ENCODE results near the gene OR52N4. TPM values are rescaled to one million over a fixed set of nuclear protein-coding genes. Genes with fewer than 3 reads are reported as not detected.
A peak's percentile ranks its signal among the peaks of the same experiment; 100 is the strongest.

Gene OR52N4
- total RNA-seq, 1 donor from 2014 or later: not detected

GRCh38 chr11:5767056-5767455 is 13.0 kb downstream of the OR52N4 start:
- no peak overlapping the region for H3K27ac Mint-ChIP-seq (ENCODE audit: unreplicated experiment)
- no peaks in the 10 kb centered on the region for H3K9me3 Mint-ChIP-seq (ENCODE audit: unreplicated experiment)
- no peak overlapping the region for H3K4me3 Mint-ChIP-seq (ENCODE audit: unreplicated experiment)
- TF ChIP-seq CTCF (IDR thresholded peaks at IDR 0.05; ENCODE audit: unreplicated experiment): no peak
- DNase-seq (ENCODE audit: low spot score): no peak
- H3K36me3 Mint-ChIP-seq (ENCODE audit: low read depth, unreplicated experiment): no peaks in the 10 kb centered on the region
- H3K27me3 Mint-ChIP-seq (ENCODE audit: unreplicated experiment): no peaks in the 10 kb centered on the region
- H3K4me1 Mint-ChIP-seq (ENCODE audit: unreplicated experiment): no peaks in the 10 kb centered on the region

DNA sequence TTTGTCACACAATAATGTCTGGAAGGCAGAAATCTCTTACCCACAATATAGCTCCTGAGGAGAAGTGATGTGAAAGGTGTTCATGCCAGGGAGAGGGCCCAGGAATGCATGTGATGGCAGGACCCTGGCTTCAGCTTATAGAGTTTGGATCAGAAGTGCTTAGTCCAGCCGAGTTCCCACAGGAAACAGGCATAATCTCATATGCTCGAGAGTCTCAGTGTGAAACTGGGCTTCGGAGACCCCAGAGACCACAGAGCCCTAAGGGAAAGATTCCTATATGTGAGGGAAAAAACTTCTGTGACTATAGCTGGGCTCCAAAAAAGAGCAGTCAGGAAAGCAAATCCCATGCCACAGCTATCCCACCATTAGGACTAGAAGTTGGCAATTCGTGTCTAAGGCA is 29.2 kb downstream of the OR52N4 start, which contains the start of gene OR52N5:
TSS of gene OR52N5 (minus strand) at position 101 of the 400 bp plus-strand sequence. CDS start 4,721 bp downstream, outside the sequence.
- no peak for TF ChIP-seq CTCF (IDR thresholded peaks at IDR 0.05; ENCODE audit: unreplicated experiment)
- H3K36me3 Mint-ChIP-seq (ENCODE audit: low read depth, unreplicated experiment): peaks cover 12% of the 10 kb centered on the region
- H3K4me3 Mint-ChIP-seq (ENCODE audit: unreplicated experiment): no peak within 1 kb of the TSS
- no peak for DNase-seq (ENCODE audit: low spot score)
- H3K4me1 Mint-ChIP-seq (ENCODE audit: unreplicated experiment): no peaks in the 10 kb centered on the region
- H3K27ac Mint-ChIP-seq (ENCODE audit: unreplicated experiment): no peak within 1 kb of the TSS
- H3K27me3 Mint-ChIP-seq (ENCODE audit: unreplicated experiment): no peaks in the 10 kb centered on the region
- no peaks in the 10 kb centered on the region for H3K9me3 Mint-ChIP-seq (ENCODE audit: unreplicated experiment)

DNA sequence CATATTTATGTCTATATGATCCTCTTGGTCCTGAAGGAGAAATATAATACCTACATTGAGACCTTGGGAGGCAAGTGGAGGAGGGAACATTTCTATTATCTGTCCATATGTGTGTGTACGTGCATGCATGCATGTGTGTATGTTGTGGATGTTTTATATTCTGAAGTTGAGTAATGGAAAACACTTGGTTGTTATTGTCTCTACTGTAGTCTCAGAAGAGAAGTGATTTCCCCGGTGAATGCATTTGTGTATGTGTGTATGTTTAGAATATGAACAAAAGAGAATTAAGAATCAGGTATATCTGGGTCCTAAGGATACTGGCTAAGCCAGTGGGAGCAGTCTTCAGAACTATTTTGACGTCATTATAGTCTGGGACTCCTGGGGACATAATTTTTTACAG is 37.1 kb downstream of the OR52N4 start, which contains the start of gene OR52N1:
TSS of gene OR52N1 (minus strand) at position 101 of the 400 bp plus-strand sequence. CDS start 2,449 bp downstream, outside the sequence.
- no peak for TF ChIP-seq CTCF (IDR thresholded peaks at IDR 0.05; ENCODE audit: unreplicated experiment)
- Mint-ChIP-seq H3K9me3 (ENCODE audit: unreplicated experiment) (no peaks in the 10 kb centered on the region), H3K27me3 (ENCODE audit: unreplicated experiment) (no peaks in the 10 kb centered on the region), H3K27ac (ENCODE audit: unreplicated experiment) (no peak within 1 kb of the TSS), H3K4me1 (ENCODE audit: unreplicated experiment) (no peaks in the 10 kb centered on the region), H3K36me3 (ENCODE audit: low read depth, unreplicated experiment) (peaks cover 30% of the 10 kb centered on the region), H3K4me3 (ENCODE audit: unreplicated experiment) (no peak within 1 kb of the TSS)
- no peak for DNase-seq (ENCODE audit: low spot score)

DNA sequence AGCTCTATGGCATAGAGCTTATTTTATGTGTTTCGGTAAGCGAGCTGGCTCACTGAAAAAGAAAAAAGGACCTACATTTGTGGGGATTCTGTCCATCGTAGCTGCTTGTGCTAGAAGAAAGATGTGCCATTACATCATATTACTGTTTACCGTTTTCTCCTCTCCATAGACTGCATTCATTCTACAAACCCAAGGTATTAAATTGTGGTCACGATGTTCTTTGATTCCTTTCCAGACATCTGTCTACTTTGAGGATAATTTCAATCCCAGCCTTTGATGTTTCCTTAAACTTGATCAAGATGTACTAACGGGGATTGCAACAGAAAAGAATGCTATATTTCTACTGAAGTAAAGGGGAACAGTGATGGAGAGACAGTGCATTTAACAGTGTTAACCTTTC is 42.5 kb downstream of the OR52N4 start:
- Mint-ChIP-seq H3K4me3 (ENCODE audit: unreplicated experiment) (no peak overlapping the region), H3K9me3 (ENCODE audit: unreplicated experiment) (no peaks in the 10 kb centered on the region), H3K36me3 (ENCODE audit: low read depth, unreplicated experiment) (peaks cover 31% of the 10 kb centered on the region), H3K27me3 (ENCODE audit: unreplicated experiment) (no peaks in the 10 kb centered on the region), H3K4me1 (ENCODE audit: unreplicated experiment) (peaks cover 16% of the 10 kb centered on the region), H3K27ac (ENCODE audit: unreplicated experiment) (no peak overlapping the region)
- DNase-seq (ENCODE audit: low spot score): no peak
- TF ChIP-seq CTCF (IDR thresholded peaks at IDR 0.05; ENCODE audit: unreplicated experiment): no peak

GRCh38 chr11:5803982-5804381 is 49.9 kb downstream of the OR52N4 start:
- DNase-seq (ENCODE audit: low spot score): no peak
- Mint-ChIP-seq H3K4me1 (ENCODE audit: unreplicated experiment) (peaks cover 59% of the 10 kb centered on the region), H3K27ac (ENCODE audit: unreplicated experiment) (no peak overlapping the region), H3K4me3 (ENCODE audit: unreplicated experiment) (peak overlapping the region; percentile 87), H3K36me3 (ENCODE audit: low read depth, unreplicated experiment) (peaks cover 65% of the 10 kb centered on the region), H3K9me3 (ENCODE audit: unreplicated experiment) (peaks cover 15% of the 10 kb centered on the region), H3K27me3 (ENCODE audit: unreplicated experiment) (peaks cover 13% of the 10 kb centered on the region)
- no peak for TF ChIP-seq CTCF (IDR thresholded peaks at IDR 0.05; ENCODE audit: unreplicated experiment)

Other genes with a start within 250 kb of the OR52N4 start
- 1.1 TPM for gene UBQLN3, start 244.3 kb upstream of the OR52N4 start, total RNA-seq (ENCODE audit: unreplicated experiment)
- 4.4 TPM for gene UBQLNL, start 237.5 kb upstream of the OR52N4 start, total RNA-seq (ENCODE audit: unreplicated experiment)
- gene OR52H1, start 205.7 kb upstream of the OR52N4 start, total RNA-seq (ENCODE audit: unreplicated experiment): 2.1 TPM
- not detected for gene OR52B6, start 173.4 kb upstream of the OR52N4 start, total RNA-seq (ENCODE audit: unreplicated experiment)
- 10.1 TPM for gene TRIM6, start 157.6 kb upstream of the OR52N4 start, total RNA-seq (ENCODE audit: unreplicated experiment)
- 0.64 TPM for gene TRIM34, start 129.2 kb upstream of the OR52N4 start, total RNA-seq (ENCODE audit: unreplicated experiment)
- 114 TPM for gene TRIM5, start 69.2 kb upstream of the OR52N4 start, total RNA-seq (ENCODE audit: unreplicated experiment)
- gene TRIM22, start 64.5 kb upstream of the OR52N4 start, total RNA-seq (ENCODE audit: unreplicated experiment): 1.2 TPM
- gene OR56B1, start 17.8 kb upstream of the OR52N4 start, total RNA-seq (ENCODE audit: unreplicated experiment): not detected
- 6.8 TPM for gene OR52N5, start 29.1 kb downstream of the OR52N4 start, total RNA-seq (ENCODE audit: unreplicated experiment)
- 13.6 TPM for gene OR52N1, start 37.0 kb downstream of the OR52N4 start, total RNA-seq (ENCODE audit: unreplicated experiment)
- gene OR52N2, start 54.7 kb downstream of the OR52N4 start, total RNA-seq (ENCODE audit: unreplicated experiment): not detected
- gene OR52E6, start 87.7 kb downstream of the OR52N4 start, total RNA-seq (ENCODE audit: unreplicated experiment): not detected
- not detected for gene OR52E8, start 103.4 kb downstream of the OR52N4 start, total RNA-seq (ENCODE audit: unreplicated experiment)
- not detected for gene OR52E4, start 126.4 kb downstream of the OR52N4 start, total RNA-seq (ENCODE audit: unreplicated experiment)
- not detected for gene OR52E5, start 139.0 kb downstream of the OR52N4 start, total RNA-seq (ENCODE audit: unreplicated experiment)
- gene OR56A3, start 188.0 kb downstream of the OR52N4 start, total RNA-seq (ENCODE audit: unreplicated experiment): not detected
- not detected for gene OR56A5, start 214.3 kb downstream of the OR52N4 start, total RNA-seq (ENCODE audit: unreplicated experiment)
- gene OR52L1, start 232.7 kb downstream of the OR52N4 start, total RNA-seq (ENCODE audit: unreplicated experiment): not detected